Measurements from ENCODE around the gene ZNF318.

GRCh38 chr6:43296780-43297497, 72.5 kb downstream of the ZNF318 start:
- TF ChIP-seq CTCF (conservative IDR thresholded peaks at IDR 0.05; ENCODE audit: low read depth, low read length) (no peak), EZH2 (IDR thresholded peaks at IDR 0.05; ENCODE audit: borderline replicate concordance, low read depth, low read length, poor library complexity, severe bottlenecking) (no peak)

Data from A673 (cell line).